A549 treated with dexamethasone at 1 μM for 4 hours (cell line): Measurements from ENCODE around the gene TSLP. TPM values are rescaled to one million over a fixed set of nuclear protein-coding genes. Genes with fewer than 3 reads are reported as not detected.

ENCODE experiments used
- total RNA-seq: library from RNA; stranded (reverse); fragments of 200-300 nt; extraction: Qiagen RNA extraction; gene quantifications from 5 replicates; pipeline ENCODE4 v1.2.3, GENCODE V29; 2022

The TSLP gene
- total RNA-seq = not detected in 5 replicates

DNA sequence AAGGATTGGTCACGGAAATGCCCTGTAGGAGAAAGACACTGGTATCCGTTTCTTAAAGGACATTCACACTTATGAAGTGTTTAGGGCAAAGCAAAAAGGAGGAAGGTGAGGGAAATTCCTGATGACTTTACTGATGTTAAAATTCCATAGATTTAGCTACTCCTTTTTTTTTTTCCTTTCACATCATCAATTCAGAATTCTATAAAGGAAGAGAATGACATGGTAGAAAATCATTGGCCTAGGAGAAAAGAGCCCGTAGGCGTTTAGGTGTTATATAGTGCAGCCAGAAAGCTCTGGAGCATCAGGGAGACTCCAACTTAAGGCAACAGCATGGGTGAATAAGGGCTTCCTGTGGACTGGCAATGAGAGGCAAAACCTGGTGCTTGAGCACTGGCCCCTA, at the start of gene TSLP:
TSS of gene TSLP (plus strand) at position 301 of the 400 bp plus-strand sequence. CDS start 178 bp downstream, outside the sequence.

DNA sequence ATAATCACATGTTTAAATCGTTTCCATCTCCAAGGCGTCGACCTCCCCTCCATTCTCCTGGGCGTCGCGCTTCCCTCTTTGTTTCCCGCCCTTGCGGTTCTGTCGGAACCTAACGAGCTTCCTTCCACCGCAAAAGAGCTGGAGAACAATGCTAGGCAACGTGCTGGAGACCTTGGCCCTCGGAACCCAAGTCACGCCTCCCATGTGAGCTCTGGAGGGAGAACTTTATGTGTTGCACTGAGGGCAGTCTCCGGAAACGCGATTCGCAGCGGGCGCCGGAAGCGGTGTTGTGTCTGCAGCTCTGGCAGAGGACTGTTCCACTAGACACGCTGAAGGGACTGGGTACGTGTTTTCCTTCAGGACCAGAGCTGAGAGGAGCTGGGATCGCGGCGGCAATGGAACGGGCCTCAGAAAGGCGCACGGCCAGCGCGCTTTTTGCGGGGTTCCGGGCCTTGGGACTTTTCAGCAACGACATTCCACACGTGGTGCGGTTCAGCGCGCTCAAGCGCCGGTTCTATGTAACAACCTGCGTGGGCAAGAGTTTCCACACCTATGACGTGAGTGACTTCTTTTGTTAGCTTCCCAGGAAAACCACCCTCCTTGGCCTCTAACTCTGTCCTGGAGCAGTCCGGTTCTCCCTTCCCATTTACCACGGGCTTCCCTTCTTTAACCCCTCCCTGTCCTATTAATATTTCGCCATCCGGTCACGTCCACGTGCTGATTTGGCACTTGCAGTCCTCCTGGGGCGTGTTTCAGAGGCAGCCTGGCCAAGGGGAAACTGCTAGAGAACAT, 20.7 kb downstream of the TSLP start, which contains the start of gene WDR36:
TSS of gene WDR36 (plus strand) at position 287 of the 792 bp plus-strand sequence. CDS start at position 396, 109 bp downstream.

Other genes with a start within 250 kb of the TSLP start
- 13.2 to 22.3 TPM (median 19.0 TPM) in 5 replicates for gene WDR36, start 20.6 kb downstream of the TSLP start, total RNA-seq
- gene CAMK4, start 152.7 kb downstream of the TSLP start, total RNA-seq = 0.03 to 0.21 TPM (median 0.08 TPM) in 4 of 5 replicates, not detected in the other